Smooth muscle cell (in vitro differentiated cells): ENCODE measurements around the gene LINS1. TPM values are rescaled to one million over a fixed set of nuclear protein-coding genes. Genes with fewer than 3 reads are reported as not detected.

Experiments
- DNase-seq: peaks from one replicate; lab custom pipeline; 2025; ENCODE audit not compliant: unreplicated experiment; lab: John Stamatoyannopoulos, UW
- H2AFZ ChIP-seq: fragments of 200-600 bp; sonication (generic); 2 replicates; pipeline ENCODE4 v1.6.0; 2016; ENCODE audit warnings: antibody characterized with exemption, low read depth, mild to moderate bottlenecking
- H3F3A ChIP-seq: fragments of 200-600 bp; sonication (generic); 2 replicates; pipeline ENCODE4 v1.6.0; 2017; ENCODE audit warnings: antibody characterized with exemption, low read depth
- H3K27ac ChIP-seq: fragments of 200-600 bp; sonication (generic); 2 replicates; pipeline ENCODE4 v1.5.1; 2016; ENCODE audit warnings: low read depth, mild to moderate bottlenecking
- H3K27me3 ChIP-seq: fragments of 200-600 bp; sonication (generic); 2 replicates; pipeline ENCODE4 v1.6.1; 2016; ENCODE audit warnings: low read depth, mild to moderate bottlenecking
- H3K36me3 ChIP-seq: fragments of 200-600 bp; sonication (generic); 2 replicates; pipeline ENCODE4 v1.5.1; 2016; ENCODE audit warnings: low read depth
- H3K4me1 ChIP-seq: fragments of 200-600 bp; sonication (generic); 2 replicates; pipeline ENCODE4 v1.5.1; 2016; ENCODE audit warnings: low read depth
- H3K4me2 ChIP-seq: fragments of 200-600 bp; sonication (generic); 2 replicates; pipeline ENCODE4 v1.6.0; 2016; ENCODE audit warnings: mild to moderate bottlenecking
- H3K4me3 ChIP-seq: fragments of 200-600 bp; sonication (generic); 2 replicates; pipeline ENCODE4 v1.5.1; 2016; ENCODE audit warnings: mild to moderate bottlenecking
- H3K79me2 ChIP-seq: fragments of 200-600 bp; sonication (generic); 2 replicates; pipeline ENCODE4 v1.6.0; 2016; ENCODE audit warnings: low read depth, mild to moderate bottlenecking
- H3K9ac ChIP-seq: fragments of 200-600 bp; sonication (generic); 2 replicates; pipeline ENCODE4 v1.6.0; 2016; ENCODE audit warnings: low read depth
- H3K9me3 ChIP-seq: fragments of 200-600 bp; sonication (generic); replicated peaks from 2 replicates; pipeline ENCODE4 v1.5.1; 2016; ENCODE audit warnings: low read depth
- H4K20me1 ChIP-seq: fragments of 200-600 bp; sonication (generic); 2 replicates; pipeline ENCODE4 v1.6.0; 2016; ENCODE audit warnings: low read depth
- CTCF ChIP-seq: fragments of 200-600 bp; sonication (generic); IDR thresholded peaks from 2 replicates; pipeline ENCODE4 v1.5.1; 2017; ENCODE audit warnings: borderline replicate concordance, mild to moderate bottlenecking, antibody characterized with exemption; ENCODE audit not compliant: insufficient read depth, poor library complexity, severe bottlenecking
- WGBS: methylation state at CpG from one replicate; pipeline ENCODE4 v1.1.7; 2016; ENCODE audit warnings: low lambda C conversion rate; 5-methylcytosine and 5-hydroxymethylcytosine counted together
- polyA plus RNA-seq: library from polyadenylated mRNA; unstranded; fragments of >200 nt; fragmentation: Nextera tagmentation; extraction: Ambion mirVana; gene quantifications from 2 replicates; pipeline ENCODE4 v1.2.1, GENCODE V29; 2016
- total RNA-seq: library from RNA; depleted of rRNA; stranded (reverse); fragments of >200 nt; gene quantifications from 2 replicates; pipeline ENCODE4 v1.2.3, GENCODE V29; 2014

LINS1 gene
- total and polyA plus RNA-seq, 2 experiments from 2014 or later = 6.0 to 9.2 TPM

GRCh38 chr15:100566850-100567628 is 34.9 kb downstream of the LINS1 start:
- Histone ChIP-seq H2AFZ (no peak overlapping the region), H3F3A (peaks cover 22% of the 10 kb centered on the region), H3K79me2 (no peaks in the 10 kb centered on the region), H3K4me3 (no peak overlapping the region), H3K9me3 (no peaks in the 10 kb centered on the region), H4K20me1 (no peaks in the 10 kb centered on the region), H3K4me1 (peaks cover 3% of the 10 kb centered on the region), H3K27ac (no peak overlapping the region), H3K36me3 (no peaks in the 10 kb centered on the region), H3K9ac (no peak overlapping the region), H3K27me3 (no peaks in the 10 kb centered on the region), H3K4me2 (no peak overlapping the region)
- no peak for TF ChIP-seq CTCF
- WGBS = 94% methylated on average over 6 of the region's 6 CpGs
- DNase-seq = no peak

GRCh38 chr15:100565591-100565990 is 36.4 kb downstream of the LINS1 start:
- no peak for DNase-seq
- Histone ChIP-seq H3K27me3 (no peaks in the 10 kb centered on the region), H3K4me2 (no peak overlapping the region), H3K4me3 (no peak overlapping the region), H3K79me2 (no peaks in the 10 kb centered on the region), H3K9me3 (no peaks in the 10 kb centered on the region), H2AFZ (no peak overlapping the region), H3K27ac (no peak overlapping the region), H3K9ac (no peak overlapping the region), H3K36me3 (no peaks in the 10 kb centered on the region), H3F3A (peaks cover 19% of the 10 kb centered on the region), H4K20me1 (no peaks in the 10 kb centered on the region), H3K4me1 (peaks cover 3% of the 10 kb centered on the region)
- TF ChIP-seq CTCF = no peak
- 92% methylated on average over 3 of the region's 3 CpGs for WGBS

GRCh38 chr15:100560323-100560722 is 41.7 kb downstream of the LINS1 start:
- peaks cover 7% of the 10 kb centered on the region for H3F3A ChIP-seq
- no peak overlapping the region for H3K4me3 ChIP-seq
- no peak overlapping the region for H2AFZ ChIP-seq
- H3K36me3 ChIP-seq = no peaks in the 10 kb centered on the region
- no peak for TF ChIP-seq CTCF
- DNase-seq = no peak
- H4K20me1 ChIP-seq = no peaks in the 10 kb centered on the region
- H3K27ac ChIP-seq = no peak overlapping the region
- no peaks in the 10 kb centered on the region for H3K79me2 ChIP-seq
- no peaks in the 10 kb centered on the region for H3K9me3 ChIP-seq
- no peak overlapping the region for H3K9ac ChIP-seq
- H3K4me2 ChIP-seq = no peak overlapping the region
- no peaks in the 10 kb centered on the region for H3K27me3 ChIP-seq
- H3K4me1 ChIP-seq = no peaks in the 10 kb centered on the region

- H3K4me1 ChIP-seq = no peaks in the 10 kb centered on the region
- no peaks in the 10 kb centered on the region for H3K79me2 ChIP-seq
- H3K4me2 ChIP-seq = no peak overlapping the region
- peaks cover under 1% of the 10 kb centered on the region for H3F3A ChIP-seq
- no peaks in the 10 kb centered on the region for H3K9me3 ChIP-seq
- TF ChIP-seq CTCF = no peak
- no peak overlapping the region for H3K4me3 ChIP-seq
- H3K9ac ChIP-seq = no peak overlapping the region
- H3K27me3 ChIP-seq = no peaks in the 10 kb centered on the region
- WGBS = 75% methylated on average over 2 of the region's 2 CpGs
- DNase-seq = no peak
- H4K20me1 ChIP-seq = no peaks in the 10 kb centered on the region
- no peaks in the 10 kb centered on the region for H3K36me3 ChIP-seq
- H2AFZ ChIP-seq = no peak overlapping the region
- H3K27ac ChIP-seq = no peak overlapping the region
These were observed 42.7 kb downstream of the LINS1 start for GRCh38 chr15:100559330-100559729.
